ENCODE data around the gene DPP7. TPM values are rescaled to one million over a fixed set of nuclear protein-coding genes. Genes with fewer than 3 reads are reported as not detected.

DPP7 gene
- total and polyA plus RNA-seq, 2 of the 8 experiments (the other 6 are each of a cell fraction or from before 2014, with no cell fraction given): 21.2 to 26.8 TPM

DNA sequence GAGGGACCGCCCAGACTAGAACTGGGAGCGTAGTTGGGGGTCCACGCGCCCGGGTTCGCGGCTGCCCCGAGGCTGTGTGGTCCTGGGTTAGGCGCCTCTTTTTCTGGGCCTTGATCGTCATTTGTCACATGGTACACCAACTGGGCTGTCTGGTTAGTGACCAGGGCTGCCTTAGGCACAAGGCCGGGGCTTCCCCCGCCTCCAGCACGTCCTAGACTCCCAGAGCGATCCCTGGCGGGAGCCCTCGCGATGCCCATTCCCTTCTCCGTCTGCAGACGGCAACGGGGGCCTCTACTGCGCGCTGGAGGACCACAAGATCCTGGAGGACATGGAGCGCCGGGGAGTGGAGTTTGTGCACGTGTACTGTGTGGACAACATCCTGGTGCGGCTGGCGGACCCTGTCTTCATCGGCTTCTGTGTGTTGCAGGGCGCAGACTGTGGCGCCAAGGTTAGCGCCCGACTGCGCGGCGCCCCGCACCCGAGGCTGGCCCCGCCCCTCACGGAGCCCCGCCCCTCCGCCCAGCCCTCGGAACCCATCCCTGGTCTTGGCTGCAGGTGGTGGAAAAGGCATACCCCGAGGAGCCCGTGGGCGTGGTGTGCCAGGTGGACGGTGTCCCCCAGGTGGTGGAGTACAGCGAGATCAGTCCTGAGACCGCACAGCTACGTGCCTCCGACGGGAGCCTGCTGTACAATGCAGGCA lies 35.7 kb downstream of the DPP7 start:
- Histone ChIP-seq H3K79me2 (ENCODE audit: control insufficient read depth in 1 of 2, insufficient read depth in 2 of 2, low read length in 2 of 2) (no peaks in the 10 kb centered on the region), H3K79me1 (ENCODE audit: low read depth, low read length) (no peaks in the 10 kb centered on the region), H3K23ac (ENCODE audit: insufficient read length) (no peak overlapping the region), H3K27me3 (replicated peaks in 1 of 4; ENCODE audit: control insufficient read depth in 3 of 4, extremely low read depth in 1 of 4, insufficient read depth in 3 of 4, low read length in 3 of 4) (peaks cover 20 to 49% (median 34%) of the 10 kb centered on the region in 4 experiments), H3K4me3 (ENCODE audit: extremely low read depth in 1 of 4, insufficient read depth in 2 of 4, low read depth in 3 of 4, low read length in 4 of 4) (peak overlapping the region; percentile 33 to 57 (median 42); a peak in 7 of 8 replicates), H3K4ac (replicated peaks; ENCODE audit: insufficient read length, low read depth, low read length) (no peak overlapping the region), H2BK5ac (ENCODE audit: low read depth, low read length) (no peak overlapping the region), H2BK120ac (replicated peaks; ENCODE audit: low read depth, low read length) (no peak overlapping the region), H2AFZ (ENCODE audit: low read length) (peak overlapping the region; percentile 90; the same call in 1 of the 2 replicates), H3K56ac (replicated peaks; ENCODE audit: insufficient read length, low read depth, low read length) (no peak overlapping the region), H3K14ac (ENCODE audit: insufficient read length) (no peak overlapping the region), H3K36me3 (ENCODE audit: control insufficient read depth in 2 of 4, insufficient read depth in 4 of 4, low read length in 3 of 4) (no peaks in the 10 kb centered on the region; a peak in 1 of 8 replicates), H2AK5ac (ENCODE audit: low read depth, low read length) (no peak overlapping the region), H4K91ac (replicated peaks; ENCODE audit: insufficient read length, low read length) (peak overlapping the region; percentile 84), H2BK20ac (ENCODE audit: low read length) (no peak overlapping the region), H4K20me1 (replicated peaks in 1 of 2; ENCODE audit: control insufficient read depth in 1 of 2, insufficient read depth in 2 of 2, low read length in 2 of 2) (peaks cover 0 to 7% of the 10 kb centered on the region in 2 experiments), H3K4me1 (replicated peaks in 1 of 4; ENCODE audit: control insufficient read depth in 3 of 4, insufficient read depth in 4 of 4, low read length in 3 of 4) (peaks cover 0 to 20% (median 12%) of the 10 kb centered on the region in 4 experiments; a peak in 6 of 7 replicates), H4K5ac (ENCODE audit: insufficient read length, low read depth, low read length) (no peak overlapping the region), H3K23me2 (ENCODE audit: low read depth, low read length) (peaks cover 13% of the 10 kb centered on the region; the same call in 1 of the 2 replicates), H4K8ac (ENCODE audit: extremely low read depth, insufficient read depth, low read length) (peak overlapping the region; percentile 74), H3K4me2 (ENCODE audit: insufficient read depth in 1 of 2, low read depth in 2 of 2, low read length in 2 of 2) (peak overlapping the region; percentile 97 to 99), H3K27ac (ENCODE audit: low read depth, low read length) (no peak overlapping the region), H2BK15ac (ENCODE audit: low read length) (peak overlapping the region; percentile 72; the same call in 1 of the 2 replicates), H3K9me3 (ENCODE audit: insufficient read depth in 2 of 2, low read depth in 1 of 2, low read length in 1 of 2) (no peaks in the 10 kb centered on the region), H3K9ac (replicated peaks in 1 of 4; ENCODE audit: extremely low read depth in 1 of 4, low read depth in 3 of 4, low read length in 3 of 4) (no peak overlapping the region; a peak in 1 of 7 replicates), H2BK12ac (ENCODE audit: low read depth, low read length) (no peak overlapping the region), H3K18ac (ENCODE audit: extremely low read depth, low read length) (no peak overlapping the region)
- 13% methylated on average over 36 of the region's 51 CpGs; no CpG with 5 or more reads in 1 of the 2 experiments for WGBS, 2 experiments (ENCODE audit: extremely low coverage in 1 of 2, insufficient coverage in 1 of 2, insufficient read length in 1 of 2, insufficient replicate concordance in 2 of 2, low coverage in 1 of 2, low lambda C conversion rate in 2 of 2, missing lambda C conversion rate in 1 of 2)
- DNase-seq (ENCODE audit: low read depth in 1 of 2, low spot score in 2 of 2) (peak in 1 of 2 experiments; percentile 81), FAIRE-seq (no peak)
- CTCF ChIA-PET (ENCODE audit: partially characterized antibody): interaction anchor here (1.8 to 2.8 kb wide), 3 partner anchors 8 to 11 kb away, joined by 8 to 19 read pairs (median 10); partner anchors contain the start of gene SAPCD2
- peak; percentile 18; the same call in 1 of the 2 replicates for TF ChIP-seq SUZ12 (IDR thresholded peaks at IDR 0.05; ENCODE audit: low read length)
- peak; percentile 37 for TF ChIP-seq MAX (IDR thresholded peaks at IDR 0.05)
- TF ChIP-seq CHD2 (IDR thresholded peaks at IDR 0.05; ENCODE audit: low read length): no peak
- TF ChIP-seq RNF2 (IDR thresholded peaks at IDR 0.05; ENCODE audit: borderline replicate concordance, low read depth, low read length, missing control alignments, poor library complexity, severe bottlenecking): peak; percentile 47
- TF ChIP-seq SIRT6 (IDR thresholded peaks at IDR 0.05; ENCODE audit: low read length): no peak
- peak; percentile 55 for TF ChIP-seq EZH2 (IDR thresholded peaks at IDR 0.05; ENCODE audit: low read depth, low read length, severe bottlenecking)
- peak in 1 of 2 experiments; percentile 48; a peak in 1 of 4 replicates for TF ChIP-seq SIN3A (conservative IDR thresholded peaks at IDR 0.05 in 1 of 2, IDR thresholded peaks at IDR 0.05 in 1 of 2; ENCODE audit: low read depth in 1 of 2, low read length in 2 of 2)
- POLR2A ChIA-PET (ENCODE audit: partially characterized antibody): interaction anchor here (1.1 kb wide), 2 partner anchors 8 to 232 kb away, joined by 3 to 4 read pairs; partner anchors contain the start of gene MAN1B1
